Measurements from ENCODE around the gene DHRS2. TPM values are rescaled to one million over a fixed set of nuclear protein-coding genes. Genes with fewer than 3 reads are reported as not detected.

Gene DHRS2
- total and polyA plus RNA-seq, 2 of the 13 experiments (the other 11 are each of a cell fraction or from before 2014, with no cell fraction given): 1,621 to 3,021 TPM

- no peak for TF ChIP-seq NFAT5 (CRISPR knock-in tag; IDR thresholded peaks at IDR 0.05)
- TF ChIP-seq TSC22D2 (CRISPR knock-in tag; IDR thresholded peaks at IDR 0.05; ENCODE audit: borderline replicate concordance): peak; percentile 65
- TF ChIP-seq ZNF607 (CRISPR knock-in tag; IDR thresholded peaks at IDR 0.05; ENCODE audit: borderline replicate concordance): no peak
- no peak for TF ChIP-seq SCMH1 (CRISPR knock-in tag; IDR thresholded peaks at IDR 0.05; ENCODE audit: borderline replicate concordance)
- TF ChIP-seq RXRA (CRISPR knock-in tag; IDR thresholded peaks at IDR 0.05): peak; percentile 90
- TF ChIP-seq USF2 (IDR thresholded peaks at IDR 0.05; ENCODE audit: low read depth, low read length): peak; percentile 58; the same call in 1 of the 2 replicates
- TF ChIP-seq USF2 (CRISPR knock-in tag; IDR thresholded peaks at IDR 0.05; ENCODE audit: borderline replicate concordance): no peak
- no peak for TF ChIP-seq ZNF563 (CRISPR knock-in tag; IDR thresholded peaks at IDR 0.05)
- TF ChIP-seq CBFB (CRISPR knock-in tag; IDR thresholded peaks at IDR 0.05): peak; percentile 63
- TF ChIP-seq ZNF773 (CRISPR knock-in tag; IDR thresholded peaks at IDR 0.05; ENCODE audit: borderline replicate concordance): no peak
- TF ChIP-seq ZNF264 (CRISPR knock-in tag; IDR thresholded peaks at IDR 0.05): no peak
- TF ChIP-seq NR2F1 (CRISPR knock-in tag; IDR thresholded peaks at IDR 0.05): peak in 1 of 2 experiments; percentile 12; a peak in 1 of 4 replicates
- no peak for TF ChIP-seq KLF15 (CRISPR knock-in tag; IDR thresholded peaks at IDR 0.05; ENCODE audit: borderline replicate concordance)
- TF ChIP-seq ZNF879 (CRISPR knock-in tag; IDR thresholded peaks at IDR 0.05): peak; percentile 98
- TF ChIP-seq THAP9 (CRISPR knock-in tag; IDR thresholded peaks at IDR 0.05; ENCODE audit: borderline replicate concordance): peak; percentile 78; the same call in 1 of the 2 replicates
- TF ChIP-seq ZNF362 (CRISPR knock-in tag; IDR thresholded peaks at IDR 0.05; ENCODE audit: borderline replicate concordance): peak; percentile 70
Observed at GRCh38 chr14:23639048-23639890, 3.1 kb downstream of the DHRS2 start (continued).

Measured in HepG2 (cell line).